HEK293T (cell line): ENCODE measurements around the gene OXNAD1.

ENCODE experiments used
- CTCF ChIA-PET: fragments of 350-600 bp; formaldehyde crosslinking; extraction: SDS; loops from one replicate; lab custom pipeline; 2021; ENCODE audit warnings: antibody characterized with exemption, inconsistent platforms; lab: Yijun Ruan, JAX
- POLR2A ChIA-PET: fragments of 350-600 bp; formaldehyde crosslinking; extraction: SDS; loops from one replicate; lab custom pipeline; 2020; ENCODE audit warnings: antibody characterized with exemption, inconsistent platforms; lab: Yijun Ruan, JAX
- DNase-seq: peaks from one replicate; pipeline ENCODE4 v3.0.0; 2012; ENCODE audit warnings: mixed read lengths; ENCODE audit errors: extremely low spot score
- ARNT ChIP-seq: fragments of 450-650 bp; IDR thresholded peaks from 2 replicates; pipeline ENCODE4 v1.6.1; 2017; ENCODE audit warnings: mild to moderate bottlenecking
- BHLHE40 ChIP-seq: fragments of 450-650 bp; IDR thresholded peaks from 2 replicates; pipeline ENCODE4 v1.6.1; 2016; ENCODE audit warnings: mild to moderate bottlenecking, moderate library complexity, borderline replicate concordance
- CTBP1 ChIP-seq: fragments of 450-650 bp; IDR thresholded peaks from 2 replicates; pipeline ENCODE4 v1.6.1; 2016; ENCODE audit warnings: borderline replicate concordance
- ELF4 ChIP-seq: fragments of 450-650 bp; IDR thresholded peaks from 2 replicates; pipeline ENCODE4 v1.6.1; 2017; ENCODE audit warnings: antibody characterized with exemption
- FOXA1 ChIP-seq: fragments of 450-650 bp; IDR thresholded peaks from 2 replicates; pipeline ENCODE4 v1.6.1; 2016; ENCODE audit warnings: mild to moderate bottlenecking
- FOXK2 ChIP-seq: fragments of 450-650 bp; IDR thresholded peaks from 2 replicates; pipeline ENCODE4 v1.6.1; 2016; ENCODE audit warnings: mild to moderate bottlenecking
- FOXM1 ChIP-seq: fragments of 450-650 bp; IDR thresholded peaks from 2 replicates; pipeline ENCODE4 v1.6.1; 2017; ENCODE audit warnings: mild to moderate bottlenecking, borderline replicate concordance
- HDGF ChIP-seq: fragments of 450-650 bp; IDR thresholded peaks from 2 replicates; pipeline ENCODE4 v1.6.1; 2017; ENCODE audit warnings: antibody characterized with exemption, borderline replicate concordance
- L3MBTL2 ChIP-seq: fragments of 450-650 bp; conservative IDR thresholded peaks from 2 replicates; pipeline ENCODE4 v1.6.1; 2016; ENCODE audit warnings: mild to moderate bottlenecking
- LEF1 ChIP-seq: fragments of 450-650 bp; IDR thresholded peaks from 2 replicates; pipeline ENCODE4 v1.6.1; 2017; ENCODE audit warnings: mild to moderate bottlenecking, borderline replicate concordance
- NFRKB ChIP-seq: fragments of 450-650 bp; IDR thresholded peaks from 2 replicates; pipeline ENCODE4 v1.6.1; 2016; ENCODE audit warnings: mild to moderate bottlenecking, moderate library complexity
- PKNOX1 ChIP-seq: fragments of 450-650 bp; IDR thresholded peaks from 2 replicates; pipeline ENCODE4 v1.6.1; 2016
- SP1 ChIP-seq: fragments of 450-650 bp; IDR thresholded peaks from 2 replicates; pipeline ENCODE4 v1.6.1; 2017
- SUZ12 ChIP-seq: fragments of 450-650 bp; IDR thresholded peaks from 2 replicates; pipeline ENCODE4 v1.6.1; 2016; ENCODE audit warnings: mild to moderate bottlenecking
- TARDBP ChIP-seq: fragments of 450-650 bp; IDR thresholded peaks from 2 replicates; pipeline ENCODE4 v1.6.1; 2016
- ZNF384 ChIP-seq: fragments of 450-650 bp; IDR thresholded peaks from 2 replicates; pipeline ENCODE4 v1.6.1; 2016

OXNAD1 gene

GRCh38 chr3:16255726-16256125 lies 9.3 kb upstream of the OXNAD1 start:
- ChIA-PET CTCF (no interaction called here), POLR2A (no interaction called here)
- TF ChIP-seq BHLHE40, result no peak
- no peak for TF ChIP-seq PKNOX1
- no peak for TF ChIP-seq NFRKB
- TF ChIP-seq ARNT, result no peak
- TF ChIP-seq LEF1, result no peak
- TF ChIP-seq SP1, result no peak
- no peak for TF ChIP-seq FOXK2
- TF ChIP-seq ELF4, result no peak
- no peak for TF ChIP-seq L3MBTL2
- TF ChIP-seq TARDBP, result no peak
- TF ChIP-seq CTBP1, result no peak
- no peak for TF ChIP-seq FOXA1
- TF ChIP-seq ZNF384, result no peak
- TF ChIP-seq FOXM1, result no peak
- no peak for TF ChIP-seq HDGF
- no peak for TF ChIP-seq SUZ12
- DNase-seq, result no peak

DNA sequence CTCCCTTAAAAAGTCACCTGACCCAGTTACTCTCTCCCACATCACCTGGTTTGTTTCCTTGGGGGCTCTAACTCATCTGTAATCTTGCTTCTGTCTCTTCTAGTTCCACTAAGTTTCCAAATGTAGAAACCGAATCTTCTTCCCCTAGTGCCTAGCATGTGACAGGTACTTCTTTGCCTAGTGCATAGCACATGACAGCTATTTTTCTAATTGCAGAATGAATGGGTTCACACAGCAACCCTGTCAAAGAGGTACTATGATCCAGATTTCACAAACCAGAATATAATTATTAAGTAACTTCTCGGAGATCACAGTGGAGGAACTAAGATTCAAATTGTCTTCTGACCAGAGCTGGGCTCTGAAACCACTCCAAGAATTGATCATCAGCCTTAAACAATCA lies 7.7 kb upstream of the OXNAD1 start:
- CTCF ChIA-PET, result interaction anchor here (0.6 kb wide), 2 partner anchors 353 to 774 kb away, joined by 3 to 4 read pairs; no protein-coding TSS in a partner anchor
- POLR2A ChIA-PET, result no interaction called here
- DNase-seq, result no peak
- TF ChIP-seq NFRKB, result no peak
- no peak for TF ChIP-seq SP1
- no peak for TF ChIP-seq PKNOX1
- TF ChIP-seq FOXA1, result no peak
- TF ChIP-seq TARDBP, result no peak
- no peak for TF ChIP-seq ELF4
- no peak for TF ChIP-seq FOXM1
- TF ChIP-seq ZNF384, result no peak
- TF ChIP-seq SUZ12, result no peak
- TF ChIP-seq LEF1, result no peak
- TF ChIP-seq CTBP1, result no peak
- no peak for TF ChIP-seq FOXK2
- no peak for TF ChIP-seq BHLHE40
- no peak for TF ChIP-seq ARNT
- TF ChIP-seq L3MBTL2, result no peak
- no peak for TF ChIP-seq HDGF

GRCh38 chr3:16258177-16258576 lies 6.8 kb upstream of the OXNAD1 start:
- ChIA-PET CTCF (no interaction called here), POLR2A (no interaction called here)
- no peak for TF ChIP-seq LEF1
- no peak for TF ChIP-seq SUZ12
- TF ChIP-seq PKNOX1, result no peak
- no peak for TF ChIP-seq BHLHE40
- TF ChIP-seq L3MBTL2, result no peak
- no peak for TF ChIP-seq SP1
- no peak for TF ChIP-seq ZNF384
- TF ChIP-seq FOXK2, result no peak
- no peak for DNase-seq

DNA sequence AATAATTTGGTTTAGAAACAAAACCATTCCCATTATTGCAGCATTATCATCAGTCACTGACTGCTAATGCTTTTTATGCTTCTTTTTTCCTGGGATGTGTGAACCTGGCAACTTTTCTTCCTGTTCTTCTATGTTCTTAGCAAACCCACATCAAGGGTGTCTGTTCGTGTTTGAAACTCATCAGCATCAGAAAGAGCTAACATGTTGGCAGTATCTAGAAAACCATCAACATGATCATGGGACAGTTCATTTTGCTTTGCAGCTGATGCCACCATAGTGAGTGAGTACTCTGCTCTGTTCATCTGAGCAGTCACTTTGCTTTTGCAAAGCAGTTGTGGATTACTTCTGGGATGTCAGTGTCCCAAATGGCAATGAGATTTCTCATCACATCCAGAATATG lies 6.1 kb upstream of the OXNAD1 start:
- ChIA-PET CTCF (no interaction called here), POLR2A (interaction anchor here (0.7 kb wide), 1 partner anchor 971 kb away, joined by 3 read pairs; no protein-coding TSS in a partner anchor)
- no peak for TF ChIP-seq HDGF
- TF ChIP-seq FOXA1, result no peak
- no peak for TF ChIP-seq CTBP1
- no peak for TF ChIP-seq PKNOX1
- no peak for TF ChIP-seq FOXK2
- no peak for TF ChIP-seq SUZ12
- no peak for TF ChIP-seq TARDBP
- no peak for TF ChIP-seq ZNF384
- TF ChIP-seq LEF1, result no peak
- no peak for TF ChIP-seq ARNT
- TF ChIP-seq L3MBTL2, result no peak
- no peak for TF ChIP-seq SP1
- no peak for TF ChIP-seq ELF4
- TF ChIP-seq BHLHE40, result no peak
- TF ChIP-seq FOXM1, result no peak
- no peak for DNase-seq

DNA sequence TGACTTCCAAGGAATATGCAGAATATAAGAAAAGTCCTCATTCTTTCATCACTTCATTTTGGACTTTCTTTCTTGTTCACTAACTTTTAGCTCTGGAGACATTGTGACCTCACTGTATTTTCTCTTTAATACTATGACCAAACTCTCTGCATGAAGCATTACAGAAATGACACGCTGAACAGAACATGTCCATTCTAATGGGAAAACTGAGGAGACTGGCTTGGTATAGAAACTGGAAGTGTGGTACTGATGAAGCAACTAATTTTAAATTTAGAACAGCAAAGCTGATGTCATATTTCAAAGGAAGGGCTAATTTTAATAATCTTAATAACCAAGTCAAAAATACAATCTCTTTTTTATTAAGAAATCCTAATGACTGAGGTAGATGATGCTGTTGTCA lies 5.0 kb upstream of the OXNAD1 start:
- ChIA-PET CTCF (no interaction called here), POLR2A (no interaction called here)
- no peak for TF ChIP-seq TARDBP
- DNase-seq, result no peak

DNA sequence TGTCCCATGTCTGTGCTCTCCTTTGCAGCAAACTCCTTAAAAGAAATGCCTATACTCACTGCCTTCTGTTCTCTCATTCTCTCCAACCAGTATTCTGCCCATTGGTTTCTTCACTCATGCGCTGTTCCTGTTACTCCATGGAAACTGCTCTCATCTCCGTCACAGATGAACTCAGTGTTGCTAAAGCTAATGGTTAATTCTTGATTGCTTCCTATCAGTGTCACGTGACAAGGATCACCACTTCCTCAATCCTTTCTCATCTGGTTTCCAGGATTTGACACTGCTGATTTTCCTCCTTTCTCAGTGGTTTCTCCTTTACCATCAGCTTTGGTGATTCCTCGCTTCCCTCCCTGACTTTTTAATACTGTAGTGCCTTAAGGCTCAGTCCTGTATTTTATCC lies 2.8 kb upstream of the OXNAD1 start:
- no peak for DNase-seq
- ChIA-PET CTCF (no interaction called here), POLR2A (no interaction called here)
- no peak for TF ChIP-seq BHLHE40
- TF ChIP-seq ARNT, result no peak
- no peak for TF ChIP-seq NFRKB
- TF ChIP-seq CTBP1, result no peak
- no peak for TF ChIP-seq ZNF384
- no peak for TF ChIP-seq TARDBP
- no peak for TF ChIP-seq SP1
- no peak for TF ChIP-seq L3MBTL2
- TF ChIP-seq FOXM1, result no peak
- no peak for TF ChIP-seq PKNOX1
- no peak for TF ChIP-seq LEF1
- TF ChIP-seq FOXA1, result no peak
- no peak for TF ChIP-seq ELF4
- TF ChIP-seq SUZ12, result no peak
- no peak for TF ChIP-seq HDGF
- TF ChIP-seq FOXK2, result no peak
